ENCODE results near the gene SOCS6. TPM values are rescaled to one million over a fixed set of nuclear protein-coding genes. Genes with fewer than 3 reads are reported as not detected.

SOCS6 gene
- total RNA-seq, 4 donors from 2014 or later, result 12.8 to 26.8 (median 16.3) TPM

DNA sequence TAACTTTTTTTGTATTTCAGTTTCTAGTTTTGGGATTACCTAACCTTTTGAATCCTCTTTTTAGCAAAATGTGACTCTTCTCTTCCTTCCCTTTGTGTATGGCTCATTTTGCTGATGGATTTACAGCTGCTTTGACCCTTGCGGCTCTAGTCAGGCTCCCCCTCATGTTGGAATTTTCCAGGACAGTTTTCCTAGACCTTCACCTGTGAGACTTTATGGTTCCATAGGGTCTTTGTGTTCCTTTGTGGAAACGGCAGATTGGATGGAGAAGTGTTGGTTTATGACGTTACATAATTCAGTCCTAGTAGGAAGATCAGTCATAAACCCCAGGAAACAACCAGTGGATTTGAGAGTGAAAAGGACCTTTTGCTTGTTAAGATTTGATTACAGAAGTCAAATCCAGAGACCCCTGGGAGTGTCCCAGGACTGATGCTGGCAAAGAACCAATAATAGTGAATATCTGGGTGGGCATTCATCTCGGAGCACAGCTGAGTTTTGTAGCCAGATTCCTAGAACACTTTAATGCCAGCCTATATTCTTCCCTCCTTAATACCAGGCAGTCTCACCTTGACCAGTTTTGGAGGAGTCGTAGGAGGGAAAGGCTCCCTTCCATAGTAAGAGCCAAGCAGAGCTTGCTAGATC is 42.7 kb downstream of the SOCS6 start:
- DNase-seq (no peak), ATAC-seq (no peak)
- Histone ChIP-seq H3K27ac (no peak overlapping the region), H3K4me1 (peaks cover 27% of the 10 kb centered on the region in 2 donors), H3K4me3 (no peak overlapping the region), H3K9me3 (peaks cover 0 to 11% (median 0%) of the 10 kb centered on the region in 3 donors), H3K36me3 (no peaks in the 10 kb centered on the region), H3K27me3 (no peaks in the 10 kb centered on the region)
- intact Hi-C loops (cut with DNase I; ENCODE audit: low total_unique reads), result no loop called here
- in situ Hi-C loops (cut with MboI; ENCODE audit: low sequenced_read_pairs in 4 of 4), result no loop called here
- TF ChIP-seq, protein P1, sequence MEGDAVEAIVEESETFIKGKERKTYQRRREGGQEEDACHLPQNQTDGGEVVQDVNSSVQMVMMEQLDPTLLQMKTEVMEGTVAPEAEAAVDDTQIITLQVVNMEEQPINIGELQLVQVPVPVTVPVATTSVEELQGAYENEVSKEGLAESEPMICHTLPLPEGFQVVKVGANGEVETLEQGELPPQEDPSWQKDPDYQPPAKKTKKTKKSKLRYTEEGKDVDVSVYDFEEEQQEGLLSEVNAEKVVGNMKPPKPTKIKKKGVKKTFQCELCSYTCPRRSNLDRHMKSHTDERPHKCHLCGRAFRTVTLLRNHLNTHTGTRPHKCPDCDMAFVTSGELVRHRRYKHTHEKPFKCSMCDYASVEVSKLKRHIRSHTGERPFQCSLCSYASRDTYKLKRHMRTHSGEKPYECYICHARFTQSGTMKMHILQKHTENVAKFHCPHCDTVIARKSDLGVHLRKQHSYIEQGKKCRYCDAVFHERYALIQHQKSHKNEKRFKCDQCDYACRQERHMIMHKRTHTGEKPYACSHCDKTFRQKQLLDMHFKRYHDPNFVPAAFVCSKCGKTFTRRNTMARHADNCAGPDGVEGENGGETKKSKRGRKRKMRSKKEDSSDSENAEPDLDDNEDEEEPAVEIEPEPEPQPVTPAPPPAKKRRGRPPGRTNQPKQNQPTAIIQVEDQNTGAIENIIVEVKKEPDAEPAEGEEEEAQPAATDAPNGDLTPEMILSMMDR (IDR thresholded peaks at IDR 0.05 in 4 of 5, conservative IDR thresholded peaks at IDR 0.05 in 1 of 5), result no peak
- TF ChIP-seq POLR2A (IDR thresholded peaks at IDR 0.05), result no peak

DNA sequence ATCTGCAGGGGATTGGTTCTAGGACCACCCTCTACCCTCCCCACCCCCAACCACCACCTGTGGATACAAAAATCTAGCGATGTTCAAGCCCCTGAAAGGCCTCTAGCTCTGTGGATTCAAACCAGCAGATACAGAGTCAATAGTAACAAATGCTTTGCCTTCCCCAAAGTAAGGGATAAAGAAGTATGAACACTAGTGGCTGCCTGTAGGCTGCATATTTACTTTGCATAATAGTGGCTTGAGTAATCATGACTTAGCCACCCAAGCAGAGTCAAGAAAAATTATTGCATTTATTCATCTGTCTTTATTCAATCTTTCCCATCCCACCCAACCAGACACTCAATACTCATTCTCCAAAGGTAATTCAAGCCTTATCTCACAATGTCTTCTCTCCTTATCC is 43.8 kb downstream of the SOCS6 start:
- no peak for DNase-seq
- intact Hi-C loops (cut with DNase I; ENCODE audit: low total_unique reads), result no loop called here

DNA sequence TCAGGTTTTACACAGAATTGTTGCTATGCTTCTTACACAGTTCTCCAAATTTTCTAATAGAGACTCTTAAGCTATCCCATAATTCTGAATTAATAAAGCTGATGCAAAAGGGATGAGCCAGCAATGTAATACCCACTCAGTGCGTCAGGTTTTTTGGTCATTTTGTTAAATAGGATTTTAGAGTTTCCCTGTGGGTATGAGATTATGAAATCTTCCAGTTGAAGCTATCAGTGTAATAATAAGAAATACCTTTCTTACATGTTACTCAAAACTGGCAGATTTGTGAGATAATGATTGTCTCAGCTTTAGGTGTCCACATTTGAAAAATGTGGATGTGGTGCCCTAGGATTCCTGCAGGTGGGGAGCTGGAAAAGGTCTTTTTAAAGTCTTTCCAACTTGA is 44.5 kb downstream of the SOCS6 start:
- H3K9me3 ChIP-seq, result peaks cover 0 to 11% (median 0%) of the 10 kb centered on the region in 3 donors
- H3K4me1 ChIP-seq, result peaks cover 36 to 42% of the 10 kb centered on the region in 2 donors
- H3K4me3 ChIP-seq, result no peak overlapping the region
- intact Hi-C loops (cut with DNase I; ENCODE audit: low total_unique reads) (no loop called here), in situ Hi-C loops (cut with MboI; ENCODE audit: low sequenced_read_pairs in 4 of 4) (no loop called here)
- ATAC-seq (no peak), DNase-seq (no peak)
- no peak for TF ChIP-seq POLR2A (IDR thresholded peaks at IDR 0.05)
- TF ChIP-seq, protein P1 (IDR thresholded peaks at IDR 0.05 in 4 of 5, conservative IDR thresholded peaks at IDR 0.05 in 1 of 5), result no peak
- no peaks in the 10 kb centered on the region for H3K36me3 ChIP-seq
- no peaks in the 10 kb centered on the region for H3K27me3 ChIP-seq
- peak overlapping the region in 3 of 4 donors; percentile 44 to 91 (median 88) for H3K27ac ChIP-seq

More for the DNA sequence above, 43.8 kb downstream of the SOCS6 start:
- no peak for TF ChIP-seq POLR2A (IDR thresholded peaks at IDR 0.05)
- TF ChIP-seq, protein P1 (IDR thresholded peaks at IDR 0.05 in 4 of 5, conservative IDR thresholded peaks at IDR 0.05 in 1 of 5), result no peak
- no peak for ATAC-seq
- Histone ChIP-seq H3K4me3 (no peak overlapping the region), H3K9me3 (peaks cover 0 to 11% (median 0%) of the 10 kb centered on the region in 3 donors), H3K36me3 (no peaks in the 10 kb centered on the region), H3K27ac (no peak overlapping the region), H3K27me3 (no peaks in the 10 kb centered on the region), H3K4me1 (peaks cover 36 to 37% of the 10 kb centered on the region in 2 donors)
- in situ Hi-C loops (cut with MboI; ENCODE audit: low sequenced_read_pairs in 4 of 4), result no loop called here

DNA sequence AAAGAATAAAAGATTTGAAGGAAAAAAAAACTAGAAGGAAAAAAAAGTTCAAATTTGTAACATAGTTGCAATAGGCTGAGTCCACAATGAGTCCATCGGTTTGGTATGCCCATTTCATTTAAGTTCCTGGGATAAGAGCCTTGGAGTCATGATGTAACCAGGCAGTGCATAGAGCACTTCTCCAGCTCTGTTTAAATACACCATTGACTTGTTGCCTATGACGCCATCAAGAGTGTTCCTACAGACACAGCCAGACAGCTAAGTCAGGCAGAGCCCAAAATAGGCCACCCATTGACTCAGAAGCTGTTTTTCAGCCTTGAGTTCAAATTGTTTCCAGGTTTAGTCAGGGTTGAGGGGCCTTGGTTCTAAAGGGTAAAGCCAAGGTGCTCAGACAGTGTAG is 44.9 kb downstream of the SOCS6 start:
- DNase-seq, result peak; percentile 8 to 53
- Histone ChIP-seq H3K27me3 (no peaks in the 10 kb centered on the region), H3K27ac (peak overlapping the region; percentile 56 to 91 (median 74)), H3K4me3 (no peak overlapping the region), H3K4me1 (peaks cover 31 to 40% of the 10 kb centered on the region in 2 donors), H3K9me3 (peaks cover 0 to 11% (median 0%) of the 10 kb centered on the region in 3 donors), H3K36me3 (no peaks in the 10 kb centered on the region)
- ATAC-seq, result peak; percentile 58 to 59
- in situ Hi-C loops (cut with MboI; ENCODE audit: low sequenced_read_pairs in 4 of 4), result no loop called here
- intact Hi-C loops (cut with DNase I; ENCODE audit: low total_unique reads), result no loop called here
- TF ChIP-seq POLR2A (IDR thresholded peaks at IDR 0.05), result no peak
- TF ChIP-seq, protein P1 (IDR thresholded peaks at IDR 0.05 in 4 of 5, conservative IDR thresholded peaks at IDR 0.05 in 1 of 5), result no peak
